Measurements from ENCODE around the gene OBSCN. TPM values are rescaled to one million over a fixed set of nuclear protein-coding genes. Genes with fewer than 3 reads are reported as not detected.

OBSCN gene
- total RNA-seq, 6 experiments from 2014 or later = 0.27 to 1.8 (median 0.53) TPM

- Mint-ChIP-seq H3K27me3 (ENCODE audit: insufficient read depth) (no peaks in the 10 kb centered on the region), H3K4me1 (ENCODE audit: low read depth) (peaks cover 19% of the 10 kb centered on the region), H3K4me3 (0 out of 2 replicates have a peak overlapping the region, but pooled peaks have one; percentile 94), H3K9me3 (no peaks in the 10 kb centered on the region), H3K36me3 (ENCODE audit: low read depth) (peaks cover 11% of the 10 kb centered on the region; the same call in 1 of the 2 replicates), H3K27ac (no peak overlapping the region)
- DNase-seq = no peak
- no peak for TF ChIP-seq CTCF (IDR thresholded peaks at IDR 0.05)
These were observed 201.3 kb downstream of the OBSCN start for GRCh38 chr1:228408869-228409805.

GRCh38 chr1:228410015-228410414 is 202.2 kb downstream of the OBSCN start:
- Mint-ChIP-seq H3K27ac (no peak overlapping the region), H3K9me3 (no peaks in the 10 kb centered on the region), H3K27me3 (ENCODE audit: insufficient read depth) (peaks cover 2% of the 10 kb centered on the region; the same call in 1 of the 2 replicates), H3K4me1 (ENCODE audit: low read depth) (peaks cover 10% of the 10 kb centered on the region), H3K36me3 (ENCODE audit: low read depth) (peaks cover 2% of the 10 kb centered on the region; the same call in 1 of the 2 replicates), H3K4me3 (no peak overlapping the region)
- no peak for DNase-seq
- no peak for TF ChIP-seq CTCF (IDR thresholded peaks at IDR 0.05)

- peaks cover 9% of the 10 kb centered on the region for H3K27me3 Mint-ChIP-seq (ENCODE audit: insufficient read depth)
- DNase-seq = no peak
- no peak overlapping the region for H3K4me3 Mint-ChIP-seq
- H3K9me3 Mint-ChIP-seq = no peaks in the 10 kb centered on the region
- H3K36me3 Mint-ChIP-seq (ENCODE audit: low read depth) = no peaks in the 10 kb centered on the region; the same call in 1 of the 2 replicates
- peaks cover 9% of the 10 kb centered on the region for H3K4me1 Mint-ChIP-seq (ENCODE audit: low read depth)
- no peak overlapping the region for H3K27ac Mint-ChIP-seq
- TF ChIP-seq CTCF (IDR thresholded peaks at IDR 0.05) = no peak
These were observed 202.8 kb downstream of the OBSCN start for GRCh38 chr1:228410671-228411070.

- H3K27me3 Mint-ChIP-seq (ENCODE audit: insufficient read depth) = peaks cover 10% of the 10 kb centered on the region
- DNase-seq = no peak
- TF ChIP-seq CTCF (IDR thresholded peaks at IDR 0.05) = no peak
- no peak overlapping the region for H3K27ac Mint-ChIP-seq
- no peaks in the 10 kb centered on the region; the same call in 1 of the 2 replicates for H3K36me3 Mint-ChIP-seq (ENCODE audit: low read depth)
- H3K4me1 Mint-ChIP-seq (ENCODE audit: low read depth) = peaks cover 12% of the 10 kb centered on the region
- no peak overlapping the region for H3K4me3 Mint-ChIP-seq
- H3K9me3 Mint-ChIP-seq = no peaks in the 10 kb centered on the region
These were observed 203.3 kb downstream of the OBSCN start for GRCh38 chr1:228411121-228411520.

GRCh38 chr1:228411548-228412430 is 203.9 kb downstream of the OBSCN start:
- DNase-seq = no peak
- H3K9me3 Mint-ChIP-seq = no peaks in the 10 kb centered on the region

More at GRCh38 chr1:228411548-228412430, 203.9 kb downstream of the OBSCN start:
- Mint-ChIP-seq H3K4me1 (ENCODE audit: low read depth) (peaks cover 12% of the 10 kb centered on the region), H3K27me3 (ENCODE audit: insufficient read depth) (peaks cover 10% of the 10 kb centered on the region), H3K36me3 (ENCODE audit: low read depth) (no peaks in the 10 kb centered on the region; the same call in 1 of the 2 replicates), H3K4me3 (no peak overlapping the region), H3K27ac (no peak overlapping the region)
- TF ChIP-seq CTCF (IDR thresholded peaks at IDR 0.05) = no peak
